Mucosa of descending colon (tissue), 3 donors: ENCODE results near the gene SPTBN4. TPM values are rescaled to one million over a fixed set of nuclear protein-coding genes. Genes with fewer than 3 reads are reported as not detected.

ENCODE experiments used
- ATAC-seq: fragments of 200-7000 bp; cut with Tn5 transposase; one replicate; pipeline ENCODE4 v1.9.1; 2020; ENCODE audit warnings: mild to moderate bottlenecking, moderate library complexity
- DNase-seq, 3 donors: peaks; one replicate each; pipeline ENCODE4 v3.0.0-alpha.2; 2020
- H3K36me3 ChIP-seq: fragments of 200-600 bp; one replicate; pipeline ENCODE4 v1.8.0; 2021; ENCODE audit warnings: low read depth, mild to moderate bottlenecking
- H3K4me1 ChIP-seq: fragments of 200-600 bp; one replicate; pipeline ENCODE4 v1.8.0; 2021; ENCODE audit warnings: low read depth, mild to moderate bottlenecking
- H3K4me3 ChIP-seq: fragments of 200-600 bp; one replicate; pipeline ENCODE4 v1.8.0; 2021; ENCODE audit warnings: mild to moderate bottlenecking
- H3K9me3 ChIP-seq: fragments of 200-600 bp; one replicate; pipeline ENCODE4 v1.8.0; 2021; ENCODE audit warnings: mild to moderate bottlenecking
- intact Hi-C, 2 donors: fragments of 100-400 bp; cut with DNase I in 1 of 2; cut with micrococcal nuclease in 1 of 2; formaldehyde crosslinking; loops; one replicate each; pipeline versions ENCODE4 v1.11.0 to v1.11.1; 2022; cut with DNase I, micrococcal nuclease
- total RNA-seq, 3 donors: library from RNA; stranded (reverse); fragmentation: NEBNext Ultra II Directional in 2 of 3; extraction: Animal tissue kit (Norgen Biotek cat#: 25700) in 2 of 3; gene quantifications; one replicate each; pipeline versions ENCODE4 v1.2.1 to v1.2.4, GENCODE V29; 2021 to 2023
- TF ChIP-seq, protein P1 (sequence below): fragments of 200-600 bp; IDR thresholded peaks from one replicate; pipeline ENCODE4 v1.8.0; 2022; ENCODE audit warnings: antibody characterized with exemption, mild to moderate bottlenecking
- donor health status: DM: no; HTN: no; CAD: no; lungs with moderate emphysema.
- donor health status: DM: no; HTN: no; CAD: no.
- donor health status: DM: no; HTN: yes; CAD: no.

Gene SPTBN4
- total RNA-seq, 3 donors from 2014 or later, result 0.29 to 4.1 (median 0.82) TPM

DNA sequence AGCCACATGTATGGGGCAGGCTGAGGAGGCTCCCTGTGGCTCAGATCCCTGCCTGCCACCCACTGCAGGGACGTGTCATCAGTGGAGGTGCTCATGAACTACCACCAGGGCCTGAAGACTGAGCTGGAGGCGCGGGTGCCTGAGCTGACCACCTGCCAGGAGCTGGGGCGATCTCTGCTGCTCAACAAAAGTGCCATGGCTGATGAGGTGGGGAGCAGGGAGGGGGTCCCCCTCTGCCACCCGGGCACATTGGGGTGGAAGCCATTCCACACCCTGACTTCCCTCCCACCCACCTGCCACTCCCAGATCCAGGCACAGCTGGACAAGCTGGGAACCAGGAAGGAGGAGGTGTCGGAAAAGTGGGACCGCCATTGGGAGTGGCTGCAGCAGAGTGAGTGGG lies 98.6 kb downstream of the SPTBN4 start:
- DNase-seq (no peak), ATAC-seq (no peak)
- Histone ChIP-seq H3K36me3 (no peaks in the 10 kb centered on the region), H3K4me3 (no peak overlapping the region), H3K4me1 (peaks cover 10% of the 10 kb centered on the region), H3K9me3 (no peaks in the 10 kb centered on the region)
- TF ChIP-seq, protein P1, sequence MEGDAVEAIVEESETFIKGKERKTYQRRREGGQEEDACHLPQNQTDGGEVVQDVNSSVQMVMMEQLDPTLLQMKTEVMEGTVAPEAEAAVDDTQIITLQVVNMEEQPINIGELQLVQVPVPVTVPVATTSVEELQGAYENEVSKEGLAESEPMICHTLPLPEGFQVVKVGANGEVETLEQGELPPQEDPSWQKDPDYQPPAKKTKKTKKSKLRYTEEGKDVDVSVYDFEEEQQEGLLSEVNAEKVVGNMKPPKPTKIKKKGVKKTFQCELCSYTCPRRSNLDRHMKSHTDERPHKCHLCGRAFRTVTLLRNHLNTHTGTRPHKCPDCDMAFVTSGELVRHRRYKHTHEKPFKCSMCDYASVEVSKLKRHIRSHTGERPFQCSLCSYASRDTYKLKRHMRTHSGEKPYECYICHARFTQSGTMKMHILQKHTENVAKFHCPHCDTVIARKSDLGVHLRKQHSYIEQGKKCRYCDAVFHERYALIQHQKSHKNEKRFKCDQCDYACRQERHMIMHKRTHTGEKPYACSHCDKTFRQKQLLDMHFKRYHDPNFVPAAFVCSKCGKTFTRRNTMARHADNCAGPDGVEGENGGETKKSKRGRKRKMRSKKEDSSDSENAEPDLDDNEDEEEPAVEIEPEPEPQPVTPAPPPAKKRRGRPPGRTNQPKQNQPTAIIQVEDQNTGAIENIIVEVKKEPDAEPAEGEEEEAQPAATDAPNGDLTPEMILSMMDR, result no peak
- intact Hi-C loops, result no loop called here

DNA sequence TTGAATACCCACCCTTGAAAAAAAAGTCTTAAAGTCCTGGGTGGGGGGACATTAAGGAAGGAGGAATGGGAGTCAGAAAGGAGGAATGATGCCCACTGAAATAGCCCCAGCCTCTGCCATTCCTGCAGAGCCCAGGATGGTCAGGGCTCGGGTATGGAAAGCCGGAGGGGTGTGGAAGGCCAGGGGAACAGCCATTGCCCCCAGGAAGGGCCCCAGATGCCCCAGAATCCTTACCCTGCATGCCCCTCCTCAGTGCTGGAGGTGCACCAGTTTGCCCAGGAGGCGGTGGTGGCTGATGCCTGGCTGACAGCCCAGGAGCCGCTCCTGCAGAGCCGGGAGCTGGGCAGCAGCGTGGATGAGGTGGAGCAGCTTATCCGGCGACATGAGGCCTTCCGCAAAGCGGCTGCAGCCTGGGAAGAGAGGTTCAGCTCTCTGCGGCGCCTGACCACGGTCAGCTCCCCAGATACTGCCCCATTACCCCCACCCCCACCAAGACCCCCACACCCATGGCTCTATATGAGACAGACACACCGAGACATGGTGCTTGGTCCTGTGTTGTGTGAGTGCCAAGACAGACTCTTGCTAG lies 99.2 kb downstream of the SPTBN4 start:
- ATAC-seq (no peak), DNase-seq (no peak)
- H3K4me3 ChIP-seq, result no peak overlapping the region
- H3K36me3 ChIP-seq, result no peaks in the 10 kb centered on the region
- TF ChIP-seq, protein P1, result no peak
- H3K9me3 ChIP-seq, result no peaks in the 10 kb centered on the region
- intact Hi-C loops, result no loop called here
- H3K4me1 ChIP-seq, result peaks cover 10% of the 10 kb centered on the region

DNA sequence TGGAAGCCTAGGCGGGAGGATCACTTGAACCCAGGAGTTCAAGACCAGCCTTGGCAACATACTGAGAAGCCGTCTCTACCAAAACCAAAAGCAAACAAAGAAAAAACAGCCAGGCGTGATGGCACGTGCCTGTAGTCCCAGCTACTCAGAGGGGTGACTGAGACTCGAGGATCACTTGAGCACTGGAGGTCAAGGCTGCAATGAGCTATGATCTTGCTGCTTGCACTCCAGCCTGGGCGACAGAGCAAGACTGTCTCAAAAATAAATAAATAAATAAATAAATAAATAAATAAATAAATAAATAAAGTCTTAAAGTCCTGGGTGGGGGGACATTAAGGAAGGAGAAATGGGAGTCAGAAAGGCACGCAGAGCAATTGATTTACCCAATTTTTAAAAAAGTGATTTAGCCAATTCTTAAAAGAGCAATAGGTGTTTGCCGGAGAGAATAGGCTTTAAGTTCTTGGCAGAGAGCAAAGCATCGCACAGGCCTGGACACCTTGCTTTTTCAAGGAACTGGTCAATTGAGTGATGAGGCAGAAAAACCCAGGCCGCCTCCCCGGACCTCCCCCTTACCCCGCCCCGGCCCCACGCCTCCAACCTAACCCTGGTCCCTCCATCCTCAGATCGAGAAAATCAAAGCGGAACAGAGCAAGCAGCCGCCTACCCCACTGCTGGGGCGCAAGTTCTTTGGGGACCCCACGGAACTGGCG lies 100.4 kb downstream of the SPTBN4 start:
- H3K4me3 ChIP-seq, result no peak overlapping the region

DNA sequence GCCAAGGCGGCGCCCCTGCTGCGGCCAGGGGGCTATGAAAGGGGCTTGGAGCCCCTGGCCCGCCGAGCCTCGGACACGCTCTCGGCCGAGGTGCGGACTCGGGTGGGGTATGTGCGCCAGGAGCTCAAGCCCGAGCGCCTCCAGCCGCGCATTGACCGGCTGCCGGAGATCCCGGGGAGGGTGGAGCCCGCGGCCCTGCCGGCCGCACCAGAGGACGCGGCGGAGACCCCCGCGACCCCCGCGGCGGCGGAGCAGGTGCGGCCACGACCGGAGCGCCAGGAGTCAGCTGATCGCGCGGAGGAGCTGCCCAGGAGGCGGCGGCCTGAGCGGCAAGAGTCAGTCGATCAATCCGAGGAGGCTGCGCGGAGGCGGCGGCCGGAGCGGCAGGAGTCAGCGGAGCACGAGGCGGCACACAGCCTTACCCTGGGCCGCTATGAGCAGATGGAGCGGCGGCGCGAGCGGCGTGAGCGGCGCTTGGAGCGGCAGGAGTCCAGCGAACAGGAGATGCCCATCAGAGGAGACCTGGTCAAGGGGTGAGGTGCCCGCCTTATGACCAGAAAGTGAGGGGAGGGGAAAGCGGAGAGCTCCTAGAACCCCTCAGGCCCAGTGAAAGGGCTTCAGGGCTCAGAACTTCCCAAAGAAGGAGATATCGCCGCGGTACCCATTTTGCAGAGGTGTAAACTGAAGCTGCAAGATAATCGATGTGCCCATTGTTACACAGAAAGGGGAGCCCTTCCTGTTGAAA lies 101.1 kb downstream of the SPTBN4 start:
- TF ChIP-seq, protein P1, result no peak
- Histone ChIP-seq H3K4me3 (no peak overlapping the region), H3K36me3 (no peaks in the 10 kb centered on the region), H3K4me1 (peaks cover 10% of the 10 kb centered on the region), H3K9me3 (no peaks in the 10 kb centered on the region)
- intact Hi-C loops, result no loop called here
- ATAC-seq (no peak), DNase-seq (no peak)

More for the DNA sequence above, 100.4 kb downstream of the SPTBN4 start:
- H3K36me3 ChIP-seq, result no peaks in the 10 kb centered on the region
- no peak for DNase-seq
- intact Hi-C loops, result no loop called here
- no peak for ATAC-seq
- TF ChIP-seq, protein P1, result no peak
- H3K9me3 ChIP-seq, result no peaks in the 10 kb centered on the region
- peaks cover 10% of the 10 kb centered on the region for H3K4me1 ChIP-seq

DNA sequence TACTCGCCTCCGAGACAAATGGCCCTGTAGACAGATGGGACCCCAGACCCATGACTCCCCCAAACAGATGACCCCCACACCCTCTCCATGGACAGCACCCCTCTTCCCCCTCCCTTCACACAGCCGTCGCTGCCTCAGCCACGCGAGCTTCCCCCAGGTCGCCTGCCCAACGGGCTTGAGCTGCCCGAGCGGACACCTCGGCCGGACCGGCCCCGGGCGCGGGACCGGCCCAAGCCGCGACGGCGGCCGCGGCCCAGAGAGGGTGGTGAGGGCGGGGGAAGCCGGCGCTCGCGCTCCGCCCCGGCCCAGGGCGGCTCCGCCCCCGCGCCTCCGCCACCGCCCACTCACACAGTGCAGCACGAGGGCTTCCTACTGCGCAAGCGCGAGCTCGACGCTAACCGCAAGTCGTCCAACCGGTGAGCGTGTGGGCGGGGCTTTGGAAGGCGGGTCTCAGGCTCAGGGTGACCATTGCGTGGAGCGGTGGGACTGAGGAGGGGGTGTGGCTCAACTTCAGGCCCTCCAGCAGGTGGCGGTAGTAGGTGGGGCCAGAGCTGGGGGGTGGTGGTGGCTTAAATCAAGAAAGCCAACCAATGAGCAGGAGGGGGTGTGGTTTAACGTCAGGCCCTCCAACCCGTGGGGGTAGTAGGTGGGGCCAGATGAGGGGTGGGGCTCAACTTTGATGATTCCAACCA lies 103.7 kb downstream of the SPTBN4 start:
- no peaks in the 10 kb centered on the region for H3K36me3 ChIP-seq
- H3K4me1 ChIP-seq, result peaks cover 10% of the 10 kb centered on the region
- TF ChIP-seq, protein P1, result no peak
- intact Hi-C loops, result no loop called here
- ATAC-seq (peak; percentile 97), DNase-seq (peak; percentile 99 to 100 (median 99))
- H3K4me3 ChIP-seq, result no peak overlapping the region
- H3K9me3 ChIP-seq, result no peaks in the 10 kb centered on the region
